Osteoblast (primary cell): ENCODE data around the gene PIGQ. TPM values are rescaled to one million over a fixed set of nuclear protein-coding genes. Genes with fewer than 3 reads are reported as not detected.
A peak's percentile ranks its signal among the peaks of the same experiment; 100 is the strongest.

Experiments
- DNase-seq: peaks from one replicate; pipeline ENCODE4 v3.0.0; 2011; ENCODE audit warnings: low spot score, mixed read lengths; ENCODE audit not compliant: insufficient read length; ENCODE audit errors: missing footprints
- H2AFZ ChIP-seq: 2 replicates; pipeline ENCODE4 v1.6.0; 2011; ENCODE audit warnings: mild to moderate bottlenecking, low read length
- H3K27ac ChIP-seq: 2 replicates; pipeline ENCODE4 v1.5.1; 2011; ENCODE audit warnings: mild to moderate bottlenecking, low read depth, low read length, moderate library complexity
- H3K27me3 ChIP-seq: 2 replicates; pipeline ENCODE4 v1.6.0; 2012; ENCODE audit warnings: mild to moderate bottlenecking, control low read depth, inconsistent platforms, low read length, moderate library complexity; ENCODE audit not compliant: insufficient read depth
- H3K36me3 ChIP-seq: 2 replicates; pipeline ENCODE4 v1.5.1; 2011; ENCODE audit warnings: mild to moderate bottlenecking, low read length, control low read depth, moderate library complexity; ENCODE audit not compliant: insufficient read depth
- H3K4me1 ChIP-seq: 2 replicates; pipeline ENCODE4 v1.5.1; 2011; ENCODE audit warnings: mild to moderate bottlenecking, low read length, control low read depth, moderate library complexity; ENCODE audit not compliant: insufficient read depth
- H3K4me2 ChIP-seq: 2 replicates; pipeline ENCODE4 v1.6.0; 2011; ENCODE audit warnings: mild to moderate bottlenecking, low read length; ENCODE audit not compliant: insufficient read depth
- H3K4me3 ChIP-seq: fragments of 200-600 bp; sonication (generic); 3 replicates; pipeline ENCODE4 v1.5.1; 2012; ENCODE audit warnings: mild to moderate bottlenecking, low read length, inconsistent platforms; ENCODE audit not compliant: insufficient read depth
- H3K79me2 ChIP-seq: 2 replicates; pipeline ENCODE4 v1.6.0; 2012; ENCODE audit warnings: mild to moderate bottlenecking, low read length, control low read depth, inconsistent platforms; ENCODE audit not compliant: insufficient read depth
- H3K9me3 ChIP-seq: 2 replicates; pipeline ENCODE4 v1.5.1; 2011; ENCODE audit warnings: low read depth, low read length, control low read depth
- H4K20me1 ChIP-seq: 2 replicates; pipeline ENCODE4 v1.6.0; 2012; ENCODE audit warnings: mild to moderate bottlenecking, low read length, control low read depth; ENCODE audit not compliant: insufficient read depth
- total RNA-seq: library from RNA; depleted of rRNA; stranded (reverse); fragments of >200 nt; gene quantifications from 2 replicates; pipeline ENCODE4 v1.2.3, GENCODE V29; 2012
- TF ChIP-seq, protein P1 (sequence below): IDR thresholded peaks from 2 replicates; pipeline ENCODE4 v1.5.1; 2011; ENCODE audit warnings: mild to moderate bottlenecking, low read depth, low read length, moderate library complexity; ENCODE audit errors: extremely low read depth

PIGQ gene
- total RNA-seq, 1 donor = 29.0 TPM

DNA sequence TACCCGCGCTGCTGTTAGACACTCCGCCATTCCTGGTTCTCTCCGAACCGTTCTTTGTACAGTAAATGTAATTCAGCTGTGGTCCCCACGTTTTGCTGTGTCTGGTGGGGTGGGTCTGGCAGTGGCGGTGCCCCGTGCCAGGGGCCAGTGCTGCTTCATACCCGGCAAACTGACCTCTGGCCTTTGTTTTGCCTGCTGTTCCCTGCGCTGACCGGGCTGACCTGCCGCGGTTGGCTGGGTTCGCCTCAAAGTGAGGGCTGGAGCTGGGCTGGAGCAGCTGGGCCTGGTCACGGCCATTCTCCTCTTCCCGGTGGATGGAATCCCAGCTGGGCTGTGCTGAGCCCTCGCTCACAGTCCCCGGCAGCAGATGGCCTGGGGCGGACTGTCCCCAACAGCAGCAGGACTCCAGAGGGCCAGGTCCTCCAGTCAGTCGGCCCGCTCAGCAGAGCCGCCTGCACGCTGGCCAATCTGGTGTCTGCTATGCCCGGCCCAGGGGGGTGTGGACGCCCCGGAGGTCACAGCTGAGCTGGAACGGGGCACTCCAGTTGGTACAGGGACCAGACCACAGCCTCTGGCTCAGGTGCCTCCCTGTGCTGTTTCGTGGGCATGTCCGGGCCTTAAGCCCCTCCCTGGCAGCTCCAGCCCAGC lies 59.5 kb downstream of the PIGQ start:
- Histone ChIP-seq H3K79me2 (no peaks in the 10 kb centered on the region), H3K27me3 (no peaks in the 10 kb centered on the region), H3K36me3 (no peaks in the 10 kb centered on the region), H3K4me3 (no peak overlapping the region), H3K27ac (no peak overlapping the region), H3K9me3 (no peaks in the 10 kb centered on the region), H4K20me1 (no peaks in the 10 kb centered on the region), H3K4me1 (peaks cover 13% of the 10 kb centered on the region), H3K4me2 (no peak overlapping the region), H2AFZ (no peak overlapping the region)
- TF ChIP-seq, protein P1, sequence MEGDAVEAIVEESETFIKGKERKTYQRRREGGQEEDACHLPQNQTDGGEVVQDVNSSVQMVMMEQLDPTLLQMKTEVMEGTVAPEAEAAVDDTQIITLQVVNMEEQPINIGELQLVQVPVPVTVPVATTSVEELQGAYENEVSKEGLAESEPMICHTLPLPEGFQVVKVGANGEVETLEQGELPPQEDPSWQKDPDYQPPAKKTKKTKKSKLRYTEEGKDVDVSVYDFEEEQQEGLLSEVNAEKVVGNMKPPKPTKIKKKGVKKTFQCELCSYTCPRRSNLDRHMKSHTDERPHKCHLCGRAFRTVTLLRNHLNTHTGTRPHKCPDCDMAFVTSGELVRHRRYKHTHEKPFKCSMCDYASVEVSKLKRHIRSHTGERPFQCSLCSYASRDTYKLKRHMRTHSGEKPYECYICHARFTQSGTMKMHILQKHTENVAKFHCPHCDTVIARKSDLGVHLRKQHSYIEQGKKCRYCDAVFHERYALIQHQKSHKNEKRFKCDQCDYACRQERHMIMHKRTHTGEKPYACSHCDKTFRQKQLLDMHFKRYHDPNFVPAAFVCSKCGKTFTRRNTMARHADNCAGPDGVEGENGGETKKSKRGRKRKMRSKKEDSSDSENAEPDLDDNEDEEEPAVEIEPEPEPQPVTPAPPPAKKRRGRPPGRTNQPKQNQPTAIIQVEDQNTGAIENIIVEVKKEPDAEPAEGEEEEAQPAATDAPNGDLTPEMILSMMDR = no peak
- no peak for DNase-seq

DNA sequence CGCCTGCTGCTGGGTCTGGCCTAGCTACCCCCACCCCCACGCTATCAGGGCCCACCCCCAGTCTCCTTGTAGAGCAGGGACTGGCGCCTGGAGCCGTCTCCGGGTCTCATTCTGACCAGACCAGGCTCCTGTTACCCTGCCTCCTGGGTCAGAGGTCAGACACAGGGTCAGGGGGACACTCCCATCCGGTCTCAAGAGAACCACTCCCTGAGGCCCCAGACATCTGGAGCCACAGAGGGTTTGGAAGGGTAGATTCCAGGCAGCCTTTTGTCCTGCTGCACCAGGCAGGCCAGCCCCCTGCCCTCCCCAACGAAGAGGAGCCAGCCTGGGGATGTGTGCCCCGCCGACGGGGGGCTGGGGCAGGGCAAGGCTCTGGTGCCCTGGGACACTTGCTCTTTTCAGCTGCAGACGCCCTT lies 60.1 kb downstream of the PIGQ start:
- Histone ChIP-seq H3K79me2 (peaks cover under 1% of the 10 kb centered on the region), H3K4me2 (no peak overlapping the region), H3K27me3 (no peaks in the 10 kb centered on the region), H3K4me3 (no peak overlapping the region), H3K36me3 (no peaks in the 10 kb centered on the region), H3K4me1 (peaks cover 13% of the 10 kb centered on the region), H2AFZ (no peak overlapping the region), H3K27ac (no peak overlapping the region), H3K9me3 (no peaks in the 10 kb centered on the region), H4K20me1 (peaks cover under 1% of the 10 kb centered on the region)
- TF ChIP-seq, protein P1 = no peak
- no peak for DNase-seq

DNA sequence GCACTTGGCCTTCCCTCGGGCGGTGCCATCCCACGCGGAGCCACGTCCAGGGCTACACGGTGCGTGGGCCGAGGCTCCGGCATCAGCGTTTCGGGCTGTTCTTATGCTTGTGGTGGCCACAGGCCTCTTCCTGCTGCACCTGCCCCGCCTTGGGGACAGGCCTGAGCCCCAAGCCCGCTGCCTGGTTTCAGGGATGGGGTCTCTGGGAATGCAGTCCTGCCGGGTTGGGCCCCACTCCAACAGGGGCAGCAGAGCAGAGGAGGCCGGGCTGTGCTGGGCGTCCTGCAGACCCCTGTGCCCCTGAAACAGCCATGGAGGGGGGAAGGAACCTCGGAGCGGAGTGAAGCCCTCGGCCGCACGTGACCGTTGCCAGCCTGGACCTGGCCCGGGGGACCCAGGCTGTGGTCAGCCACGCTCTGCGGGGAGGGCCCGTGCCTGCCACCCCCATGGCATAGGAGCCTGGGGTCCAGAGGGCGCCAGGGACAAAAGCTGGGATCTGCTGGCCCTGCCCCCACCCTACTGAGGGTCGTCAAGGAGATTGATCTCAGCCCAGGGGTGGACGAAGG lies 60.6 kb downstream of the PIGQ start:
- no peaks in the 10 kb centered on the region for H3K9me3 ChIP-seq
- H3K27me3 ChIP-seq = no peaks in the 10 kb centered on the region

DNA sequence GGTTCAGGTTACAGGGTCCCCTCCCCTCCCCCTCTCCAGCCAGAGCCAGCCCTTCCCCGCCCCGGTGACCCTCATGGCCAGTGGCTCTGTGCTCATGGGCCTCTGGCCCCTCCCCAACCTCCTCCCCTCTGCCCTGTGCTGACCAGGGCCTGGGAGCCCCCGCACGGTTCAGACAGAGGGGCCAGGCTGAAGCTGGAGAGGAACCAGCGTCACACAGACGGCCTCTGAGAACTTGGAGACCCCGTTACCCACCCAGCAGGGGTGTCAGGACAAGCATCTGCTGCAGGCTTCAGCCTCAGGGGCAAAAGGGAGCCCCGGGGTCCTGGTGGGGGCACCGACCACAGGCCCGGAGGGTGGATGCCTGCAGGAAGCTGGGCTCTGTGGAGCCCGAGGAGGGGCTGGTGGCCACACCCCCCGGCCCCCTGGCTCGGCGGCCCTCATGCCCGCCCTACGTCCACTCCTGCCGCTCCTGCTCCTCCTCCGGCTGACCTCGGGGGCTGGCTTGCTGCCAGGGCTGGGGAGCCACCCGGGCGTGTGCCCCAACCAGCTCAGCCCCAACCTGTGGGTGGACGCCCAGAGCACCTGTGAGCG lies 61.1 kb downstream of the PIGQ start, which contains the start of gene WFIKKN1:
Gene WFIKKN1, plus strand, starts transcription at position 171 of the 591 bp plus-strand sequence. Its CDS starts 269 bp downstream, at position 440.
- peak; percentile 93 for DNase-seq

More for the DNA sequence above, 60.6 kb downstream of the PIGQ start:
- no peak for DNase-seq
- Histone ChIP-seq H3K4me2 (no peak overlapping the region), H2AFZ (no peak overlapping the region), H3K36me3 (no peaks in the 10 kb centered on the region), H3K79me2 (peaks cover 6% of the 10 kb centered on the region), H3K4me1 (peaks cover 17% of the 10 kb centered on the region), H3K27ac (no peak overlapping the region), H4K20me1 (peaks cover 4% of the 10 kb centered on the region), H3K4me3 (no peak overlapping the region)
- TF ChIP-seq, protein P1 = no peak

More for the DNA sequence above, 61.1 kb downstream of the PIGQ start, which contains the start of gene WFIKKN1:
- no peak within 1 kb of the TSS for H3K4me2 ChIP-seq
- no peaks in the 10 kb centered on the region for H3K27me3 ChIP-seq
- no peak within 1 kb of the TSS for H3K27ac ChIP-seq
- TF ChIP-seq, protein P1 = no peak
- H4K20me1 ChIP-seq = peaks cover 4% of the 10 kb centered on the region
- no peak within 1 kb of the TSS for H3K4me3 ChIP-seq
- H2AFZ ChIP-seq = no peak within 1 kb of the TSS
- no peaks in the 10 kb centered on the region for H3K9me3 ChIP-seq
- H3K36me3 ChIP-seq = no peaks in the 10 kb centered on the region
- H3K4me1 ChIP-seq = peaks cover 19% of the 10 kb centered on the region
- peaks cover 11% of the 10 kb centered on the region for H3K79me2 ChIP-seq
